ENCODE measurements around the gene MTCL1.

Gene MTCL1

DNA sequence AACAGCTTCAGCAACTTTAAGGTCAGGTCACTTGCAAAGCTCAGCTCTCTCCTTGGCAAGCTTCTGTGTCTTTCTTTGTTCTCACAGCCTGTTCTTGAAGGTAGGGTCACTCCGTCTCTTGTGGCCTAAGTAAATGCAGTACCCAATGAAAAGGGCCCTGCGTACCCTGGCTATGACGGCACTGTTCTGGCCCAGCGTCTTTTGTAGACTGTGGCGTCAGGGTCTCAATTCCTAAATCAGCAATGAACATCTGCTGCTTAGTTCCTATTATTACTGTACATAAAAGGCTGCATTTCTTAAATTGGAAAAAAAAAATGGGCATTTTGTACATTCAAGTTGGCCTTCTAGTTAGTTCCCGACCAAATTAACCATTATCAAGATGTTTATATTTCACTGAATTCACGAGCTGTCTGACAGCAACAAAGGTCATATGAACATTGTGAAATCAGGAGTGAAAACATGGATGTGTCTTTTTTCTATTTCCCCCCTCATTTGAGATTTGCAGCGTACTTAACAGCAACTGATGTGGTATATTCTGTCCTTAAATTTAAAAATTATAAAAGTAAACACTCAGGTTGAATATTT lies 17.0 kb upstream of the MTCL1 start:
- no peak for DNase-seq (ENCODE audit: low spot score)

DNA sequence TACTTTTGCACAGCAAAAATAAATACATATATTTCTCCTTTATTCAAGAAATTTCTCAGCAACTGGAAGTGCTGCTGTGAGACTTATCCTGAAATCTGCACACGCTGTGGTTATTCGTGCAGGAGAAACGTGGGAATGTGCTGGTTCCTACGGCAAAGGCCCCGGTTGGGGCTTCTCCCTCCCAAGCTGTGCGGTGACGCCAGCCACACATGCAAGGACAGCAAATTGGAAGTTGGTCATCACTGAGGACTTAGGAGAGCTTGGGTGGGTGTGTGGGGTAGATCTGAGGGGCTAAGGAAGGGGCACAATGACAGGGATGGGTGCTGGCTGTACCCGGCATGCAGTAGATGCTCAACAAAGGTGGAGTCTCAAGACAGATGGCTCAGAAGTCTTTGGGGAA lies 16.5 kb upstream of the MTCL1 start:
- no peak for DNase-seq (ENCODE audit: low spot score)

DNA sequence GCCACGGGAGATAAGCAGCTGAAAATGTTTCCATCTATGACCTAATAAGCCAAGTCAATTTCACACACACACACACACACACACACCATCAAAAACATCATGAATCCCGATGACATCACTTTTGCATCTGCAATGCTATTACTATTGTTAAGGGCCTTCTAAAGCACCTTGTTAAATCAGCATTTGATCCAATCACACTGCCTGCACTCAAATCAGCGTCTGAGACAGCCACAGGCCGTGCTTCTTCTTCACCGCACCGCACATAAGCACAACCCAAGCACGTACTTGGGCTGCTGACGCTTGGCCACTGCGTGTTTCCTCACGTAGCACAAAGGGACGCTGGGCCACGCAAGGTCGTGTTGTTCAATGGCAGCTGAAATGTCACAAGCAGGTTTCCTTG lies 15.8 kb upstream of the MTCL1 start:
- no peak for DNase-seq (ENCODE audit: low spot score)

DNA sequence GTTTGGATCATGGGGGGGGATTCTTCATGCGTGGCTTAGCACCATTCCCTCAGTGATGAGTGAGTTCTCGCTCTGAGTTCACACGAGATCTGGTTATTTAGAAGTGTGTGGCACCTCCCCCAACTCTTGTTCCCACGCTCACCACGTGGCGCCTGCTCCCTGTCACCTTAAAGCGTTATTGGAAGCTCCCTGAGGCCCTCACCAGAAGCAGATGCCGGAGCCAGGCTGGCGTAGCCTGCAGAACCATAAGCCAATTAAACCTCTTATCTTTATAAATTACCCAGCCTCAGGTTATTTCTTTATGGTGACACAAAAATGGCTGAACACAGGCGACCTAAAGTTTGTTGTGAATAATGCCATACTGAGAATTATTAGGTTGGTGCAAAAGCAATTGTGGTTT lies 10.5 kb upstream of the MTCL1 start:
- no peak for DNase-seq (ENCODE audit: low spot score)

DNA sequence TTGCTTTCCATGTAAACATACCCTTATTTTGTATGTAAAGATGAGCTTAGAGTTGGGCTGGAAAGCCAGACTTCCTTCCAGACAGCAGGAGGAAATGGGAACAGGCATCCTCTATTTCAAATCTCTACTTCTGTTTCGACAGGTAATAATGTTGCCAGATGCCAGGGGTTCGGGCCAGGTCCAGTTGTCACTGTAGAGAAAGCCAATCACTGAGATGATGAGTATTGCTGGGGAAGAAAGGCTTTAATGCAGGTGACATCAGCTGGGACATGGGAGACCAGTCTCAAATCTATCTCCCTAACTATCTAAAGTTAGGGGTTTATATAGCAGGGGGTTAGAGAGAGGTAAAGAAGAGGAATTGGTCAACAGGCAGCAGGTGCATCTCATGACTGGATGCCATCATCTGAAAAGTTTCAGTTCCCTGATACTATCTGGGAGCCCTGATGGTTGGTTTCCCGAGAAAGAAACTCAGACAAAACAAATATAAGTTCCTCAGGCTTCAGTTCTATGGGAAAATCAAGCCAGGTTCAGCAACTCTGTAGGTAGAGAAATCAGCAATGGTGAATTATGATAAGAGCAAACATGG lies 9.3 kb upstream of the MTCL1 start:
- DNase-seq (ENCODE audit: low spot score), result no peak

DNA sequence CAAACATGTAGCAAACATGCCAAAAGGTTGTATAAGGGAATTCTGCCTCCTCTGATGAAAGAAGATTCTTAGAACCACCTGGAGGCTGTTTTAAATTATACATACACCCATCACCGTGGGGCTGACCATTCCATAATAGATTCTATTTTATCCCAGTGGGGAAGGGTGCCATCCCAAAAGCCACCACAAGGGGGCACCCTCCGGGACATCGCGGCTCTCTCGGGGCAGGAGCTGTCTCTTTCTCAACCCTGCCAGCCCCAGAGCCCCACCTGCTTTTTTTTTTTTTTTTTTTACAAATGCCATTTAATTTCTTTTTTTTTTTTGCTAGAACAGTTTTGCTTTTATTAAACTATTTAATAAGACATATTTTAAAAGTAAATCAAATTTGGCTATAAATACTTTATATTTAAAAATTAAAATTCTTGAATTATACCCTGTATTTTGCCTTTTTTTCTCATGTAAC lies 8.6 kb upstream of the MTCL1 start:
- peak; percentile 70 for DNase-seq (ENCODE audit: low spot score)

DNA sequence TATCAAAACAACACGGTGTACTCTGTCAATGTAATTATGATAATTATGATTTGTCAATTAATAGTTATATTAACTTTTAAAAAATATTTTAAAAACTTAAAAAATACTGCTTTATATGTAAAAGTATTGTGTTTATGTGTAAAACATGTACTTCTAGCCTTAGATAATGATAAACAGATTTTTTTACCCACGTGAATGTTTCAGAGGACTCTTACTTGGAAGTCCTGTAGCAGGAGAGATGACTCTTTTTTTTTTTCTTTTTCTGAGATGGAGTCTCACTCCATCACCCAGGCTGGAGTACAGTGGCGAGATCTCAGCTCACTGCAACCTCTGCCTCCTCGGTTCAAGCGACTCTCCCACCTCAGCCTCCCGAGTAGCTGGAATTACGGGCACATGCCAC lies 6.2 kb upstream of the MTCL1 start:
- DNase-seq (ENCODE audit: low spot score), result no peak

DNA sequence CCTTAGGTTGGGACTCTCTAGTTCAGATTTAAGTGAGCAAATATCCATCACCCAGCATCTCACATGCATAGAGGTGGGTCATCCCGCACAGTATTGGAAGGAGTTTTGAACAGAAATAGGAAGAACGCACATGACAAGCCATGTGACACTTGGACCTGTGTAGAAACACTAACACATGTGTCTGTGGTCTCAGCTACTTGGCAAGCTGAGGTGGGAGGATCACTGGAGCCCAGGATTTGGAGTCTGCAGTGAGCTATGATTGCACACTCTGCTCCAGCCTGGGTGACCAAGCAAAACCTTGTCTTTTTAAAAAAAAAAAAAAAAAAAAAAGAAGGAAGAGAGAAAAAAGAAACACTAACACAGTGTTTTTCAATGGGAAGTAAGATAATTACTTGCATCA lies 5.4 kb upstream of the MTCL1 start:
- no peak for DNase-seq (ENCODE audit: low spot score)

DNA sequence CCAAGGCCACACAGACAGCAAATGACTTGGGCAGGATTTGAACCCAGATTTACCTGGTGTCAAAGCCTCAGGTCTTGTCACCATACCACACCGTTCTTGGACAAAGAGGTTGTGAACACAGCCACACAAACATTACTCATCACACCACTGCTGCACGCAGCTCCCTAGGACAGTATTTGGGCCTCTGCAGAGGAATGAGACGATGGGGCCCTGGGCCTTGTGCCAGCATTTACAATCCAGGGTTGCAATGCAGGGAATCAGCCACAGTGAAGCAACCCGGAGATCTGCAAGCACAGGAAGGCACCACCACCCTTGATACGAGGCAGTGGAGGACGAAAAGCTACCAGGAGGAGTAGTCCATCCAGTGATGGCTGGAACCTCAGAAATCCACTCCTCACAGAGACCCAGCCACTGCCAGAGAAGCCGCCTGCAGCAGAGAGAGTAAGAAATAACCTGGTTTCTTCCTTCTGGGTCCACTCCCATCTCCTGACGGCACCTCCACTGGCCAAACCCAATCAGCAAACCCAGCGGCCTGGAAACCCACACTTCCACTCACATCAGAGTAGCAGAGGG lies 3.7 kb upstream of the MTCL1 start:
- no peak for DNase-seq (ENCODE audit: low spot score)

DNA sequence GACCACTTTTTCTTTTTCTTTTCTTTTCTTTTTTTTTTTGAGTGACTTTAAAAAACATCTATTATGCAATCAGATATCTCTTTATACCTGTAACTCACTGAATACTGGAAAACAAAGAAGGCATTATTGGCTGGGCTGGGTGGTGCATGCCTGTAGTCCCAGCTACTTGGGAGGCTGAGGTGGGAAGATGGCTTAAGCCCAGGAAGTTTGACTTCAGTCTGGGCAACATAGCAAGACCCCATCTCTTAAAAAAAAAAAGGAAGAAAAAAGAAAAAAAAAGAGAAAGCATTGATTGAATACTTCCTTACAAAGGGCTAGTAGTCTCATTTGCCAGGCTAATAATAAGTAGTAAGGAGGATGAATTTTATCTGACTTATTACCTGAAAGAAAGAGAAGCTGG lies 2.7 kb upstream of the MTCL1 start:
- no peak for DNase-seq (ENCODE audit: low spot score)

DNA sequence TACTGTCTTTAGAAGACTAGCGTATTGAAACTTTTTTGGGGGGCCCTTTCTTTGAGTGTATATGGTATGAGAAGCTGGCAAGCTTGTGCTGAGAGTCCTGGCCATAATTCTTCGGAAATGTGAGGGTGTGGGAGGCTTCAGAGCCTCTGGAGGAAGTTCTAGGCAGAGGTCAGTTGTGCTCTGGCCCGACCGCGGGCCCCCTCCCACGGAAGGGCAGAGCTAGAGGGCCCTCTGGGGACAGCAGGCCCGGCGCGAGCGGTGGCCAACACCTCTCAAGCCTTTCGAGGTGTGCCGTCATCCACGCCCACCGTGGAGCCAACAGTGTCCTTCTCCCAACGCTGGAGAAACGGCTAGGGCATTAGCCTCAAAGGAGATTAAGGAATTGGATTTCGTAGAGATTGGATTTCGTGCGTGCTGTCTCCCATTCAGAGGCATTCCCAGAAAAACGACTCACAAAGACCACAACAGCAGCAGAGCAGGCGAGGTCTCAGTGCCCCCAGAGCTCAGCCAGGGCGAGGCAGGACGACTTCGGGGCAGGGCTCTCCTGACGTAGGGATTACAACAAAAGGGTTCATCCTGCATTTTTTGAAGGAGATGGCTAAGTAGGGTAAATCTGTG lies 2.2 kb upstream of the MTCL1 start:
- no peak for DNase-seq (ENCODE audit: low spot score)

DNA sequence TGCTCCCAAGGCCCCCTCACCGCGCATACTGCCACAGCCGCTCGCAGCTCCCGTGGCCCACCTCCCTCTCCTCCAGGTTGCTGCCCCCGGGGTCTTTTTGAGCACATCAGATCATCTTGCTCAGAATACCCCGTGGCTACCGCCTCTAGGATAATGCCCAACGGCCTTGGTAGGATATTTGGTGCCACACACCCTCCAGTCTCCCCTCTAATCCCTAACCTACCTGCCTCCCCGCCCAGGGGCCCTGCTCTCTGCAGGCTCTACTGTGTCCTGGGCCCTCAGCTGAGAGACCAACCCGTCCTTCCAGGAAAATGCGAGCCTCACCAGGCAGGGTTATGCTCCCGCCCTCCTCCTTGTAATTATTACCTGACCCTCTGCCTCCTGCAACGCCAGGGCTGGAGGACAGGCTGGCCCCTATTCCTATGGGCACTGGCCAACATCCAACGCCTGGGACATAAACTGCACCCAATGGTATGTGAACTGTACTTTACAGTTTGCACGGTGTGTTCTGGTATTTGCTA lies 1.5 kb upstream of the MTCL1 start:
- no peak for DNase-seq (ENCODE audit: low spot score)

DNA sequence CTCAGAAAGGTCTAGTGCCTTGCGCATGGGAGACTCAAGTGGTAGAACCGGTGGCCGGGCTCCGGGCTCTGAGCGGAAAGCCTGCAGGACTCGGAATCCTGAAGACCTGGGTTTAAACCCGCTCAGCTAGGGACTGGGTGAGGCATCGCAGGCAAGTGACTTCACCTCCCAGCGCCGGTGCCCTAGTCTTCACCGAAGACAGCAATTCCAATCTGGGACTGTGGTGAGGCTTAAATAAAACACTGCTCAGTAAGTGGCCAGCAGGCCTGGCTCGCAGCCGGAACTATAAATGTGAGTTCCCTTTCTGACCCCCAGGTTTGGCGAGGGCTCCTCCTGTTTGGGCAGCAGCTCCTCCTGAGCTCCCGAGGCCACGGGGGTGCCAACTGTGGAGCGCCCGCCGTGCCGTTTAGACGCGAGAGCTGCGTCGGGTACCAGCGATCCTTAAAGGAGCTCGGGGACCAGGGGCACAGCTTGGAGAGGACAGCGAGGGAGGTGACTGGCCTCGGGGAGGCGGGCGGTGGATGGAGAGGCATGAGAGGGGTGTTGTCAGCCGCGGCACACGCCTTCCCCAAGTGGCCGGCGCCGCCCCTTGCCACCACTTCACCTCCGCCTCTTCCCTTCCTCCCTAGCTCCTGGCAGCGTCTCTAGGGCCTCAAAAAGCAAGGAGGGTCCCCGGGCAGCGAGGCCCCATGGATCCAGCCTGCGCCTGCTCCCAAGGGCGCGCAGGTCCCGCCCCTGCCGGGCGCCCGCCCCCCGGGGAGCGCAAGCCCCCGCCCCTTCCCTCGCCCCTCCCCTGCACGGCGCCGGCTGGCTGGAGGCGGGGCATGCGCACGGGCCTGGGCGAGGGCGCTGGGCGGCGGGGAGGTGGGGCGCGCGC lies 757 bp upstream of the MTCL1 start:
- peak; percentile 84 for DNase-seq (ENCODE audit: low spot score)

DNA sequence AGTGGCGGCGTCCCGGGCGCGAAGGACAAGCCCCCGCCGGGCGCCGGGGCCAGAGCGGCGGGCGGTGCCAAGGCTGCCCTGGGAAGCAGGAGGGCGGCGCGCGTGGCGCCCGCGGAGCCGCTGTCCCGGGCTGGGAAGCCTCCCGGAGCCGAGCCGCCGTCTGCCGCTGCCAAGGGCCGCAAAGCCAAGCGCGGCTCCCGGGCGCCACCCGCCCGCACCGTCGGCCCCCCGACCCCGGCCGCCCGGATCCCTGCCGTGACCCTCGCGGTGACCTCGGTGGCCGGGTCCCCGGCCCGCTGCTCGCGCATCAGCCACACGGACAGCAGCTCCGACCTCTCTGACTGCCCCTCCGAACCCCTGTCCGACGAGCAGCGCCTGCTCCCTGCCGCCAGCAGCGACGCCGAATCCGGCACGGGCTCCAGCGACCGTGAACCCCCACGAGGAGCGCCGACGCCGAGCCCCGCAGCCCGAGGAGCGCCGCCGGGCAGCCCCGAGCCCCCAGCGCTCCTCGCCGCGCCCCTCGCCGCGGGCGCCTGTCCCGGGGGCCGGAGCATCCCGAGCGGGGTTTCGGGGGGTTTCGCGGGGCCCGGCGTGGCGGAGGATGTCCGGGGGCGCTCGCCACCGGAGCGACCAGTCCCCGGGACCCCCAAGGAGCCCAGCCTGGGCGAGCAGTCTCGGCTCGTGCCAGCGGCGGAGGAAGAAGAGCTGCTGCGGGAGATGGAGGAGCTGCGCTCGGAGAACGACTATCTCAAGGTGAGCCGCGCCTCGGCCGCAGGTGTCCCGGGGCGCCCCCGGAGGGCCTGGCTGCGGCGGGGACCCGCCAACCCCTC lies 820 bp downstream of the MTCL1 start:
- no peak for DNase-seq (ENCODE audit: low spot score)

DNA sequence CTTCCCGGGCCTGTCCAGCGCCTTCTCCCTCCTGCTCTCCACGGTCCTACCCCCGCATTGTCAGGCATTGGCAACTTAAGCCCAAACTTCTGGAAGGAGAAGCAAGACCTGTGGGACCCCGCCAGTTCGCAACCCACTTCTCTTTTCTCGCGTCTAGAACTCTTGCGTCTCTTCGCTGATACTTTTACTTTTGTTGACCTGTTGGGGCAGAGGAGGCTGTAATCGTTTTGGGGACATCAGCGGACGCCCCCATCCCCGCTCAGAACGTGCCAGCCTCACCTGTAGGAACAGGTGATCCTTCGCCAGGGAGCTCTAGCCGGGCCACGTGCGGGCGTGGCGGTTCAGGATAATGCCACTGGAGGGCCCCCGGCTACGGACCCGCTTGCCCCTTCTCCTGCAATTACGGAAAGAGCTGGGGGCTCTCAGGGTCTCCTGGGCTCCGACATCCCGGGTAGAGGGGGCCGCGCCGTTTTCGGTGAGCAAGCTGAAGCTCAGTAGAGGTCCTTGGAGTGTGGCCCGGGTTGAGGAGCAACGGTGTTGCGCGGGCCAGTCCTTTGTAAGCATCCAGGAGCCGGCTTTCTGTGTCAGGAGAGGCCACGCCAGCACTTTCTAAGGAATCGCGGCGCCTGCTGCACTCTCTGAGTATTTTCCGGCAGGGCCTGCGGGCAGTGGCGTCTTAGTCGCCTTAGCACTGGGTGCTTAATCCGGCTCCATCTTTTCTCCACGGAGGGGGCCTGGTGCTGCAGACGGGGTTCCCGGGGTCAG lies 1.6 kb downstream of the MTCL1 start:
- no peak for DNase-seq (ENCODE audit: low spot score)

DNA sequence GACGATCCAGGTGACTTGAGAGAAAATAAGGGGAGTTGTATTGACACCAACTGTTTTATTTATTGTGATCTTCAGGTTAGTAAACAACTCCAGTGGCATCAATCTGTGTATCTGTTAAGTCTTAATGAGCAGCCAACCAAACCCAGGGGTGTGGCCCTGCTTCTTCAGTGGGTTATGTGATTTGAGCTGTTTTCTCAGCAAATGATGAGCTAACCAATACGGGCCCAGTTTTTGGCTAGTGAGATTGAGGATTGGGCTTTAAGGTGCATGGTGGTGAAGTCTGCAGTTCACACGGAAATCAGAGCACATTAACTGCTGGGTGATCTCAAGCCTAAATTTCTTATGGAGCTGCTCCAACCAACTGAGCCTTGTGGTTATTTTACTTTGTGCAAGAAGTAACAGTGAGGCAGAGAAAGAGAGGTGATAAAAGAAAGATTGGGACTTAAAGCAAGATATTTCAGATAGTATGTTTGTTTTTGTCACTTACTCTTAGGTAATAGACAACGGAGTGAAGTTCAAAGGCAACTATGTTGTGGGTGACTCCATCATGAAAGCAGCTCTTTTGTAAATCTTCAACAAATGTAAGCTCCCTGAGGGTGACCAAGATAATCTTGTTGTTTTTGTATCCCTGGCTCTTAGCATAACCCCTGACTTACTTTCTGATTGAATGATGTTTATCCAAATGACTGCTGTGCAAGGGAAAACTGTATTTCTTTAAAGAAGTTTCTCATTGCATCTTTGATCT lies 2.4 kb downstream of the MTCL1 start:
- no peak for DNase-seq (ENCODE audit: low spot score)

DNA sequence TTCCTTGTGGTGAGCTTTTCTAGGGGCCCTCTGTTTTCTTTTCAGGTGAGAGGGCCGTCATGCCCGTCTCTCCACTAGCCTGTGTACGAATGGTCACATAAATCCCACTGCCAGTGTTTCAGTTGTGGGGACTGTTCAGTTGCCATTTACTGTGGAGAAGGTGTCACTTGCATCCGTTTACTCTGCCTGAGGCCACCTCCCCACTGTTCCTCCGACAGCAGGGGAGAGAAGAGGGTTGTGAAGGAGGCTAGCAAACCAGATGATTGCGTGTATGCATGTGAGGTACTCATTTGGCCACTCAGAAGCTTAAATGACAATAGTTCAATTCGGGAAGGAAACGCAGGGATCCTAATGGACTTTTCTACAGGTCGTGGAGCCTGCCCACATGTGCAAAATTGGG lies 3.3 kb downstream of the MTCL1 start:
- DNase-seq (ENCODE audit: low spot score), result no peak

DNA sequence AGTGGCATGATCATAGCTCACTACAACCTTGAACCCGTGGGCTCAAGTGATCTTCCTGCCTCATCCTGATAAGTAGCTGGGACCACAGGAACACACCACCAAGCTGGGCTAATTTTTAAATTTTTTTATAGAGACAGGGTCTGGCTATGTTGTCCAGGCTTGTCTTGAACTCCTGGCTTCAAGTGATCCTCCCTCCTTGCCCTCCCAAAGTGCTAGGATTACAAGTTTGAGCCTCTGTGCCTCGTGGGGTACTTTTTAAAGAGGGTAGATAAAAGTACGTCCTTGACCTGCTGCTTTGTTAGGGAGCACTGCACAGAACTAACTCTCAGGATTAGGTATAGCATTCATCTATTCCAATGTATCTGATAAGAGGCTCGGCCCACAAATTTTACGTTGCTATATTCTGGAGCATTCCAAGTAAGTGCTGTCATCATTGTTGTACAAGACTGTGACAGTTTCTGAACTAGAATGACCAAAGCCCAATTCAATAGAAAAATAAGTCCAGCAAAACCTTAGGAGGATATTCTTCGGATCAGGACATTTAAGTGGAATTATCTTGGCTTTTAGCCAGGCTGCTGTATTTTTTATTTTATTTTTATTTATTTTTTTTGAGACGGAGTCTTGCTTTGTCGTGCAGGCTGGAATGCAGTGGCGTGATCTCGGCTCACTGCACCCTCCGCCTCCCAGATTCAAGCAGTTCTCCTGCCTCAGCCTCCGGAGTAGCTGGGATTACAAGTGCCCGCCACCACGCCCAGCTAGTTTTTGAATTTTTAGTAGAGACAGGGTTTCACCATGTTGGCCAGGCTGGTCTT lies 4.1 kb downstream of the MTCL1 start:
- DNase-seq (ENCODE audit: low spot score), result no peak

DNA sequence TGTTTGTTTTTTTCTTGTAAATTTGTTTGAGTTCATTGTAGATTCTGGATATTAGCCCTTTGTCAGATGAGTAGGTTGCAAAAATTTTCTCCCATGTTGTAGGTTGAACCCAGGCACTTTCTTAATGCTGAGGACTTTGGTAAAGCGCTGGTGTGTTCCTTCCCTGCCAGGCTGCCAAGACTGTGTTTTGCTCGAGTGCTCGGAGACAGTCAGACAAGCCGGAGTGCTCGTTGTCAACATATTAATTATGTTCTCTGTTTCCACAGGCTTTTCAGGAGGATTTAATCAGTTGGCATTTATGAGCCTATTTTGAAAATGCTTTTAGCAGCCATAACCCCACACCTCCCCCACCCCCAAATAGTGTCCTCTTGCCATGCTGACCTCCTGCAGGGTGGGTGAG lies 6.4 kb downstream of the MTCL1 start:
- DNase-seq (ENCODE audit: low spot score), result no peak

Measured in CD4-positive, alpha-beta T cell treated with Interleukin-15 for 4 hours (primary cell).